Loucy (cell line): ENCODE data around the gene KRT27.
A peak's percentile ranks its signal among the peaks of the same experiment; 100 is the strongest.

Source experiments
- H2AFZ ChIP-seq: fragments of 200-600 bp; sonication (generic); 2 replicates; pipeline ENCODE4 v1.6.0; 2016; ENCODE audit warnings: antibody characterized with exemption, mild to moderate bottlenecking, low read length, moderate library complexity
- H3F3A ChIP-seq: fragments of 200-600 bp; 2 replicates; pipeline ENCODE4 v1.6.0; 2016; ENCODE audit warnings: antibody characterized with exemption, low read depth, mild to moderate bottlenecking
- H3K27me3 ChIP-seq: fragments of 200-600 bp; sonication (generic); 2 replicates; pipeline ENCODE4 v1.6.1; 2014; ENCODE audit warnings: low read length, mild to moderate bottlenecking; ENCODE audit not compliant: insufficient read depth, poor library complexity, severe bottlenecking
- H3K36me3 ChIP-seq: fragments of 200-600 bp; sonication (generic); 2 replicates; pipeline ENCODE4 v1.6.1; 2016; ENCODE audit warnings: low read length; ENCODE audit not compliant: insufficient read depth
- H3K4me1 ChIP-seq: fragments of 200-600 bp; sonication (generic); 2 replicates; pipeline ENCODE4 v1.5.1; 2014; ENCODE audit warnings: low read length, mild to moderate bottlenecking; ENCODE audit not compliant: insufficient read depth, poor library complexity, severe bottlenecking
- H3K4me2 ChIP-seq: fragments of 200-600 bp; sonication (generic); 2 replicates; pipeline ENCODE4 v1.6.0; 2014; ENCODE audit warnings: antibody characterized with exemption, low read length, low read depth, mild to moderate bottlenecking; ENCODE audit not compliant: poor library complexity, severe bottlenecking
- H3K4me3 ChIP-seq: fragments of 200-600 bp; sonication (generic); 2 replicates; pipeline ENCODE4 v1.5.1; 2014; ENCODE audit warnings: low read length, mild to moderate bottlenecking, mixed read lengths; ENCODE audit not compliant: poor library complexity, severe bottlenecking
- H3K79me2 ChIP-seq: fragments of 200-600 bp; sonication (generic); 2 replicates; pipeline ENCODE4 v1.6.1; 2014; ENCODE audit warnings: low read length; ENCODE audit not compliant: insufficient read depth
- H3K9ac ChIP-seq: fragments of 200-600 bp; sonication (generic); 2 replicates; pipeline ENCODE4 v1.6.0; 2014; ENCODE audit warnings: mild to moderate bottlenecking, low read depth, low read length, moderate library complexity; ENCODE audit not compliant: poor library complexity, severe bottlenecking
- H3K9me2 ChIP-seq: fragments of 200-600 bp; sonication (generic); replicated peaks from 2 replicates; pipeline ENCODE4 v1.6.1; 2016; ENCODE audit warnings: low read depth, low read length, mixed read lengths
- H3K9me3 ChIP-seq: fragments of 200-600 bp; sonication (generic); 2 replicates; pipeline ENCODE4 v1.6.1; 2014; ENCODE audit warnings: mild to moderate bottlenecking, antibody characterized with exemption, low read length, low read depth; ENCODE audit not compliant: insufficient read depth
- H4K20me1 ChIP-seq: fragments of 200-600 bp; sonication (generic); 2 replicates; pipeline ENCODE4 v1.6.0; 2014; ENCODE audit warnings: antibody characterized with exemption, low read length, mild to moderate bottlenecking; ENCODE audit not compliant: insufficient read depth, poor library complexity, severe bottlenecking
- CTCF ChIP-seq: fragments of 200-600 bp; sonication (generic); conservative IDR thresholded peaks from 2 replicates; pipeline ENCODE4 v1.5.1; 2014; ENCODE audit warnings: mild to moderate bottlenecking, antibody characterized with exemption, low read length
- EZH2phosphoT487 ChIP-seq: fragments of 200-600 bp; IDR thresholded peaks from 2 replicates; pipeline ENCODE4 v1.6.1; 2018; ENCODE audit warnings: antibody characterized with exemption, mild to moderate bottlenecking, moderate library complexity, borderline replicate concordance

Gene KRT27

GRCh38 chr17:40795019-40795667, 12.8 kb upstream of the KRT27 start:
- Histone ChIP-seq H3K4me1 (no peaks in the 10 kb centered on the region), H4K20me1 (no peaks in the 10 kb centered on the region), H3K4me2 (no peak overlapping the region), H3K27me3 (peaks cover 21% of the 10 kb centered on the region), H3K79me2 (no peaks in the 10 kb centered on the region), H2AFZ (peak overlapping the region; percentile 61; the same call in 1 of the 2 replicates), H3K4me3 (no peak overlapping the region), H3K36me3 (no peaks in the 10 kb centered on the region), H3K9me2 (no peaks in the 10 kb centered on the region), H3K9me3 (no peaks in the 10 kb centered on the region), H3F3A (no peaks in the 10 kb centered on the region), H3K9ac (no peak overlapping the region)
- TF ChIP-seq CTCF (no peak), EZH2phosphoT487 (no peak)

GRCh38 chr17:40794466-40794865, 12.1 kb upstream of the KRT27 start:
- Histone ChIP-seq H3K36me3 (no peaks in the 10 kb centered on the region), H3K9me3 (no peaks in the 10 kb centered on the region), H3F3A (no peaks in the 10 kb centered on the region), H3K4me2 (no peak overlapping the region), H2AFZ (no peak overlapping the region), H3K79me2 (no peaks in the 10 kb centered on the region), H4K20me1 (no peaks in the 10 kb centered on the region), H3K4me3 (no peak overlapping the region), H3K27me3 (peaks cover 17% of the 10 kb centered on the region), H3K9ac (no peak overlapping the region), H3K4me1 (no peaks in the 10 kb centered on the region), H3K9me2 (no peaks in the 10 kb centered on the region)
- no peak for TF ChIP-seq CTCF
- no peak for TF ChIP-seq EZH2phosphoT487

GRCh38 chr17:40793832-40794231, 11.5 kb upstream of the KRT27 start:
- Histone ChIP-seq H3K4me1 (no peaks in the 10 kb centered on the region), H3K9me3 (no peaks in the 10 kb centered on the region), H3K4me3 (no peak overlapping the region), H2AFZ (no peak overlapping the region), H3K27me3 (peaks cover 14% of the 10 kb centered on the region), H3K9ac (no peak overlapping the region), H3K4me2 (no peak overlapping the region), H4K20me1 (no peaks in the 10 kb centered on the region), H3F3A (no peaks in the 10 kb centered on the region), H3K79me2 (no peaks in the 10 kb centered on the region), H3K36me3 (no peaks in the 10 kb centered on the region), H3K9me2 (no peaks in the 10 kb centered on the region)
- no peak for TF ChIP-seq CTCF
- TF ChIP-seq EZH2phosphoT487 = no peak
